GM18951 (cell line): ENCODE results near the gene EPYC.

Source experiments
- POLR2A ChIP-seq: IDR thresholded peaks from 4 replicates; pipeline ENCODE4 v1.6.1; 2011; ENCODE audit warnings: mild to moderate bottlenecking; ENCODE audit not compliant: insufficient read length, insufficient read depth; ENCODE audit errors: extremely low read depth
- in situ Hi-C: fragments of 300-500 bp; cut with MboI; formaldehyde crosslinking; loops from one replicate; pipeline ENCODE4 v1.12.0; 2022; ENCODE audit warnings: low sequenced_read_pairs, mixed read lengths, inconsistent platforms; ENCODE audit not compliant: unreplicated experiment

Gene EPYC

GRCh38 chr12:91004872-91005271 is at the start of gene EPYC:
TSS of gene EPYC (minus strand) at chr12:91004972. CDS start at chr12:91002565, 2,407 bp downstream.
- no peak for TF ChIP-seq POLR2A
- in situ Hi-C loops, result no loop called here

GRCh38 chr12:91053951-91054715 is 49.4 kb upstream of the EPYC start:
- TF ChIP-seq POLR2A, result no peak
- in situ Hi-C loops, result no loop called here

- in situ Hi-C loops, result no loop called here
Measured at GRCh38 chr12:91052026-91052425, 47.3 kb upstream of the EPYC start.

DNA sequence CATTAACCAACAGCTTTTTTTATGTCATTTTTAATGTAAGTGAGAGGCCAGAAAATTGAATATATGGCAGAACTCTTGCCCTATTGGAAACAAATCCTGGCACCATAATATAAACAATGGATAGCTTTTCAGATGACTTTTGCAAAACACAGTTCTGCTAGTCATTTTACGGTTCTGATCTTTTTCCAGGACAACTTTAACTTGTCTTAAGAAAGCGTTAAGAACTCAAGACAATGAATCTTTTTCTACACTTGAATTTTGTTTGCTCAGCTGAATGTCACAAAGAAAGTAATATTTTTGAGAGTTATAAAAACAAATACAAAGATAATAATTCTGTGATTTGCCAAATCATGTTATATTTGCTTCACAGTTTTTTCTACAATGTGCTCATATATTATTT is 39.8 kb upstream of the EPYC start:
- in situ Hi-C loops, result no loop called here
- TF ChIP-seq POLR2A, result no peak

More at GRCh38 chr12:91052026-91052425, 47.3 kb upstream of the EPYC start:
- no peak for TF ChIP-seq POLR2A

GRCh38 chr12:91043408-91043807 is 38.6 kb upstream of the EPYC start:
- no peak for TF ChIP-seq POLR2A
- in situ Hi-C loops, result no loop called here

GRCh38 chr12:91040096-91040755 is 35.5 kb upstream of the EPYC start:
- in situ Hi-C loops, result no loop called here
- no peak for TF ChIP-seq POLR2A

GRCh38 chr12:91037276-91037675 is 32.5 kb upstream of the EPYC start:
- in situ Hi-C loops, result no loop called here
- TF ChIP-seq POLR2A, result no peak

DNA sequence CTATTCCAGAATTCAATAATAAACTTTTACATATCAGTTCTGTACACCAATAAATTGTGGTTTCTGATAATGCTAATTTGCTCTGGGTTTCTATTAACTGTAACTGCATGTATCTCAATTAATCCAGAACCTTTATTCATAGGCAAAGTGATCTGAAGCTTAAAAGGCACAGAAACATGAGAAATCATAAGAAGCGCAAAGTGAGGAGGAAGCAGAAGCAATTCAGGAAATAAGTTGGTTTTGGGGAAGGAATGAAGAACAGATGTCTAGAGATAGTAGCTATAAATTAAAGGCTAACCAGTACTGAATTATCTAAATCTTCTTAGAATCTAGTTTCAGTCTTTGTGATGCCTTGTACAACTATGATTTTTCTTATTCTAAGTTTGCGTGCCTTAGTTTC is 28.5 kb upstream of the EPYC start:
- TF ChIP-seq POLR2A, result no peak
- in situ Hi-C loops, result no loop called here

DNA sequence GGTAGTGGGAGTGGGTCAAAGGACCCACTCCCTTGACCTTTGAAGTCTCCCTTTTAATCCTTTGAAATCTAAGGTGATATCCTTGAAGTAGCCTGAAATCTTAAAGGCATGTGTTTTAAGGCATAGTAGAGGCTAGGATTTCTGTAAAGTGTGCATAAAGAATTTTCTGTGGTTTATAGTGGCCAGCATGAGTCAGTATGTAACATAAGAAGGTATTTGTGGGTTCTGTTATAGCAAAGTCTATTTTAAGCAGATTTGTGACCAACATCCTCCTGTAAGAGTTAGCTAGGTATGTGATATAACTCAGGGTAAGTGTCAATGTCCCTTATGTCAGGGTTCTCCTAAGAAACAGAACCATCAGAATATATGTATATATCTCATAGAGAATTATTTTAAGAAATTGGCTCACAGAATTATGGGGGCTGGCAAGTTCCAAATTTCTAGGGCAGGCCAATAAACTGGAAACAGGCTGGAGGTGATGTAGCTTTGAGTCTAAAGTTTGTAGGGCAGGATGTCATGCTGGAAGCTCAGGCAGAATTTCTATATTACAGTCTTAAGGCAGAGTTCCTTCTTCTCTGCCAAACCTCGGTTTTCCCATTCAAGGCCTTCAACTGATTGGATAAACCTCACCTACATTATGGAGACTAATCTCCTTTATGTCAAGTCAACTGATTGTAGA is 18.7 kb upstream of the EPYC start:
- in situ Hi-C loops, result no loop called here
- TF ChIP-seq POLR2A, result no peak

GRCh38 chr12:91021076-91021475 is 16.3 kb upstream of the EPYC start:
- in situ Hi-C loops, result no loop called here
- TF ChIP-seq POLR2A, result no peak

- in situ Hi-C loops, result no loop called here
- no peak for TF ChIP-seq POLR2A
Measured at GRCh38 chr12:91019455-91019854, 14.7 kb upstream of the EPYC start.

- TF ChIP-seq POLR2A, result no peak
- in situ Hi-C loops, result no loop called here
Measured at GRCh38 chr12:91017511-91018263, 12.9 kb upstream of the EPYC start.

DNA sequence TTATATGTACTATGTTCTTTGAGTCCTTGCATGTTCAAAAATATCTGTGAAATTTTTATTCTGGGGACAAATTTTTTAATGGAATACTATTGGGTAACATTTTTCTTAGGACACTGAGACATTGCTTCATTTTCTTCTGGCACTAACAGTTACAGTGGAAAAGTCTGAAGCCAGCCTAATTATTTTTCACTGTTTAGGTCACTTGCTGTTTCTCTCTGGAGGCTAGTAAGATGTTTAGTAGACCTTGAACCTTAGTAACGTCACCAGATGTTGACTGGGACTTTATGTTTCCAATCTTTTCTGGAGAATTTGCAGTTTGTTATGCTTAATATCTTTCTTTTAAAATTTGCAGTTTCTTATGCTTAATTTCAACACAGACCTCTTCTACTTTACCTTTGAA is 12.3 kb upstream of the EPYC start:
- in situ Hi-C loops, result no loop called here
- no peak for TF ChIP-seq POLR2A
